GM18858 (cell line): ENCODE results near the gene PRG3.

Source experiments
- ATAC-seq: cut with Tn5 transposase; IDR thresholded peaks from one replicate; pipeline ENCODE4 v1.9.1; 2021; ENCODE audit not compliant: unreplicated experiment

PRG3 gene

GRCh38 chr11:57391539-57391938, 10.6 kb upstream of the PRG3 start:
- no peak for ATAC-seq

GRCh38 chr11:57391111-57391510, 10.2 kb upstream of the PRG3 start:
- no peak for ATAC-seq

DNA sequence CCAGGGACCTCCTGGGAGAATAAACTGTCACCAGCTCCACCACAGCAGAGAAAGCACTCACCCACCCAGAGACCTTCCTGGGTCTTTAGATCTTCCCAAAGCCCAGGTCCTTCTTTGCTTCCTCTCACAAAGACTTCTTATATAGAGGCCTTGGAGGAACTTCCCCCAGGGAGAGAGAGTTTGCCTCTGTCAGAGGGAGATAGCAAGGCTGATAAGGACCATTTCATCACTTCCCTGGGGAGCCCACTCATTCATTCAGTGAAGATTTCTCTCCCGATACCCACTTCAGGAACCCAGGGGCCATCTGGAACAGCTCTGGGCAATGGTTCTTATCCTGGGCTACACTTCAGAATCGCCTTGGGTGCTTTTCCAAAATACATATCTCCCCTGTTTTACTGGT, 9.6 kb upstream of the PRG3 start, which contains the start of gene PRG2:
Gene PRG2 (minus strand): TSS at position 116 of the 400 bp plus-strand sequence. CDS start 706 bp downstream, outside the sequence.
- ATAC-seq, result no peak

DNA sequence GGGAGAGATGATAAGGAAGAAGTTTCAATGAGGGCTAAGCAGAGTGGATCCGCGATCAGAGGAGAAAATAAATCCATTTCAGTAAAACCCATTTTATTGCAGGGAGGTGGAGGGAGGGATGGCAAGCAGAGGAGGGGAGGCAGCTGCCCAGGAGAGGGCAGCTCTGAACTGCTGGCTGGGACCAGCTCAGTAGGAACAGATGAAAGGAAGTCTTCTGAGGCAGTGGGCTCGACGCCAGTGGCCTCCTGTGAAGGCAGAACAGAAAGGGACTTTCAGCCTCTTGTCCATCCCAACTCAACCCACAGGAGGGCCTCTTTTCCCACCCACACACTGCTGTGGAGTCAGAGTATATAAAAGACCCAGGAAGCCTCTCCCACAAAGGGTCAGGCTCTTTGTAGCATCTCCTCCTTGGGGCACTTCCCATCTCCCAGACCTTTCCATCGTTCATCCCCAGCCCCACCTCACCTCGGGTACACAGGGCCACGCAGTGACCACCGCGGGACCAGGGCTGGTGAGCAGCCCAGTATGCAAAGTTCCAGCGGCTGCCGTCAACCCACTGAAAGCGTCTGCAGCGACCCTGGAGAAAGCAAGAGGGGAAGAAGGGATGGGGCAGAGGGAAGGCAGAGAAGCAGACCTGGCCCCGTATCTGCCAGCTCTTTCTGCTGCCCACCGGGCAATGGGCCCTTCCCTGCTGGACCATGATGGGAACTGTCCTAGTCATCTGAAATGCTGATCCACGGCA, 6.5 kb upstream of the PRG3 start:
- no peak for ATAC-seq

- no peak for ATAC-seq
These were observed 5.4 kb upstream of the PRG3 start for GRCh38 chr11:57386178-57386940.

DNA sequence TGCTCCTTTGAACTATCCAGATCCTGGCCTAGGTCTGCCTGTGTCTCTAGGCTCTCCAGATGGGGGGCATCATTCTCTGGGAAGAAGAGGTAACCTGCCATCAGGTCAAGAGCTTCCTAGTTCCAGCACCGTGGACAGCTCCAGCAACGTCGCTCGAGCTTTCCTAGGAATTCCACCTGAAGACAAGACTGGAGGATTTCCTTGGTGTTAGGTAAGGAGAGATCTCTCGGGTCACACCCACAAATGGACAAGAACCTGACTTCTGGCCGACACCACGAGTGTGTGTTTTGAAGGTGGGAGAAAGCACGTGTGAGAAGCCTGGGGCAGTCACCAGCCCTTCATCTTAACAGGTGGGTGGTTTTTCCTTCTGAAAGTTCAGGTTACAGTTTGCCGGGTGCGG, 1.2 kb downstream of the PRG3 start:
- ATAC-seq, result no peak

- no peak for ATAC-seq
These were observed 2.8 kb downstream of the PRG3 start for GRCh38 chr11:57378186-57378585.

DNA sequence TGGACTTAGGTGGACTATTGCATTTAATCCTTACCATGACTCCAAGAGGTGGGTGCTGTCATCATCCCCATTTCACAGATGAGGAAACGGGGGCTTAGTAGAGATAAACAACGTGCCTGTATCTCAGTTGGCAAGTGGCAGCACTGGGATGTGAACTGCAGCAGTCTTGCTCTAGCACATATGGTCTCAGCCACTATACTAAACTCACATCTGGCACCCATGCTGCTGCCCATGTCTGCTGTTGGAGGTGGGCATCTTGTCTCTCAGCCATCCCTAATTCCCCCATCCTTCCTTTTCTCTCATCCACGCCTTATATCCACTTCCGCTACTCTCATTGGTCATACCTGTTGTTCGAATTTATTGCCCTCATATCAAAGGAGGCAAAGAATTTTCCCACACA, 3.8 kb downstream of the PRG3 start:
- ATAC-seq, result no peak

- ATAC-seq, result no peak
These were observed 4.6 kb downstream of the PRG3 start for GRCh38 chr11:57376095-57377090.

- ATAC-seq, result no peak
These were observed 5.5 kb downstream of the PRG3 start for GRCh38 chr11:57375490-57375889.

GRCh38 chr11:57374966-57375365, 6.0 kb downstream of the PRG3 start:
- ATAC-seq, result no peak

GRCh38 chr11:57373146-57373545, 7.8 kb downstream of the PRG3 start:
- no peak for ATAC-seq

DNA sequence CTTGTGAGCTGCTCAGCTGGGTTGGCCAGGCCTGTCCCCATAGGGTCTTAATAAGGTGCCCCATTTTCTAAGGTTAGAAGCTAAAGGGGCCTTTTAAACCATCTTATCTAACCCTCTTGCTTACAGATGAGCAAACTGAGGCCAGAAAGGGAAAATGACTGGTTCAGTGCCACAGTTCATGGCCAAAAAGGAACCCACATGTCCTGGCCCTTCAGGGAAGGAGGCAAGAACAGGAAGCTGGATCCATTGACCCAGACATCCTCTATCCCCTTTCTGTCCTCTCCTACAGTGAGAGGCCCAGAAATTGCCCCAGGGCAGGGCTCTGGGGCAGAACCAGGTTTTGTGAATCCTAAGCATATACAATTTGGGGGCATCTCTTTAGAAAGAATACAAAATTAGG, 10.0 kb downstream of the PRG3 start:
- ATAC-seq, result no peak

DNA sequence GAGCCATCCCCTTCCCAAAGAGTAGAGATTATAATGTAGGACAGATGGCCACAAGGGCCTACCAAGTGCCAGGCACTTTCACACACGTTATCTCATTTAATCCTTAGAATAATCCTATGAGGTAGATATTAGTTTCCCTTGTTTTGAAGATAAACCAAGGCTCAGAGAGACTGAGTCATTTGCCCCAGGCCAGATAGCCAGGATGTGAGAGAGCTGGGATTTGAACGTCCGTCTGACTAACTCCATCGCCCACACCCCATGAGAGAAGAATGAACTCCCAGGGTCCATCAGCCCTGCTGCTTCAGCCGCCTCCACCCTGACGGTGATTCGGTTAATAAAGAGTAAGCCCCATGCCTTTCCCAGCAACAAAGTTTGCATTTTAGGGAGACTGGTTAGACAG, 10.7 kb downstream of the PRG3 start:
- no peak for ATAC-seq

DNA sequence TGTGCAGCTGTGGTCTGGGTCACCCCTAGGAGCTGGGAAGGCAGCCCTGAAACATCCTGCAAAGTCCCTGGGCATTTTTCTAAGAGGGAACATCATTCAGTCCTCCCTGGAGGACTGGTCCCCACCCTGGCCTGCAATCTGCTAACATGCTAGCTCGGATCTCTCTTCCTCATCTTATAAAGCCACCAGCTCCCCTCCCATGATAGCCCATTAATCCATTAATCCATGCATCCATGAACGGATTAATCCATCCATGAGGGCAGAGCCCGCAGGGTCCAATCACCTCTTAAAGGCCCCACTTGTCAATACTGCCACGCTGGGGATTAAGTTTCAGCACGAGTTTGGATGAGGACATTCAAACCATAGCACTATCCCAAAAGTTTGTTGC, 12.1 kb downstream of the PRG3 start:
- ATAC-seq, result no peak

GRCh38 chr11:57368106-57368844, 12.7 kb downstream of the PRG3 start:
- ATAC-seq, result no peak

DNA sequence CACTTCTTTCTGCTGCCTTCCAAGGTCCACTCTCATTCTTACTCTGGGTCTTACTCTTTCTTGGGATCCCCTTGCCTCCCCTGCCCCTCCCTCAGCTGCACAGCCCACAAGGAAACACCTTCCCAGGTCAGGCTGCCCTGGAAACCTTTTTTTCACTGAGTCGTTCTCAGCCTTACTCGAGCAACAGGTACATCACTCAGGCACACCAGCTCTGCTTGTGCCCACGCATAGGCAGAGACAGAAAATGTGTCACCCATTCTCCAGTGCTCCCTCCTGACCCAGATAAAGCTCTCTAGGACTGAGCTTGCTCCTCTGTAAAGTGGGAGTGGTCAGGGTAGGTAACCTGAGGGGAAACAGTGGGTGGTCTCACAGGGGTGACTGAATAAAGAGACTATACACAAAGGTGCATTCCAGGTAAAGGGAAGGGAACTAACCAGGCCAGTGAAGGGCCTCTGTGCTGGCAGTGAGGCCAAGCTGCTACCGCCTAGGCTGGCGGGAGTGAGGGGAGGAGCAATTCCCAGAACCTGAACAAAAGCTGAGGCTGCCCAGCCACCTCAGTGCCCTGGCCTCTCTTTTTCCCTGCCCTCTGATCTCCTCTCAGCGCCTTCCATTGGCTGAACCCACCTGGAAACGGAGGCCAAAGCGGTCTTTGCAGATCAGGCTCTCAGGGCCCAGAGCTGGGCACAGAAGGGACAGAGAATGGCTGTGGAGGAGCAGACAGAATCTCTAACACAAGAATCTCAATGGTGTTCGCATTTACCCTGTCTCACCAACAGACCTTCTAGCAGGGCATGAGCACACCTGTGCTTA, 15.9 kb downstream of the PRG3 start:
- no peak for ATAC-seq

DNA sequence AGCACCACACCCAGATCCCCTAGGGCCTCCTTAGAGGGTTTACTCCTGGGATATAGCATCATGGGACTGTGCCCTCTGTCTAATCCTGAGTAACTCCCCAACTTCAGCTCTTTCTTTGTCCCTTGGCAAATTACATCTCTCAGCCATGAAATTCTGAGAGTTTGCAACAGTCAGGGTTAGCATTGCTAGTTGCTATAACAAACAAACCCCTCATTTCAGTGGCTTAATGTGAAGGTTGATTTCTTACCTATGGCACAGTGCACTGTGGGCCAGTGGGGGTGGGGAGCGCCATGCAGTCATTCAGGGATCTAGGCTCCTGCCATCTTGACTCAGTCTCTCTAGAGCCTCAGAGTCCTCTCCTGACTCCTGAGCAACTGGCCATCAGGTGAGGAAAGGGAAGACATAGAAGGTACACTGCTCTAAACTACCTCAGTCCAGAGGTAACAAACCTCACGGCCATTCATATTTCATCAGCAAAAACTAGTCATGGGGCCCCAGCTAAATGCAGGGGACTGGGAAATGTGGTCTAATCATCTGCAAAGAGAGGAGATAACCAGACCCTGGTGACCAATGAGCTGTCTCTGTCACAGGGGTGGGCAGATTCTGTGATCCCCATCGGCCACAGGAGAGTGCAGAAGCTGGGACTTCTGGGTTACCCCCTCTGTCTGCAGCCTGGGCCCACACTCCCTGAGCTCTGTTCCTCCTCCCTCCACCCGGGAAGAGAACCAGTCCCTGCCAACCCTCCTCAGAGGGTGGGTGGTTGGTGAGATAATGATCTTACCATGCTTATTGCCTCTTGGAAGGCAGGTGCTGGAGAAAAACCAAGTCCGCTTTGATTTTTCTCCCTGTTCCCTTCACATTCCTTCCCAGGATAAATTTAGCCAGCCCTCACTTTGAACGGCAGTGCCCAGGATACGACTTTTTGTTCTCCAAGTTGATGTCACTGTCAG, 17.5 kb downstream of the PRG3 start:
- ATAC-seq, result no peak

DNA sequence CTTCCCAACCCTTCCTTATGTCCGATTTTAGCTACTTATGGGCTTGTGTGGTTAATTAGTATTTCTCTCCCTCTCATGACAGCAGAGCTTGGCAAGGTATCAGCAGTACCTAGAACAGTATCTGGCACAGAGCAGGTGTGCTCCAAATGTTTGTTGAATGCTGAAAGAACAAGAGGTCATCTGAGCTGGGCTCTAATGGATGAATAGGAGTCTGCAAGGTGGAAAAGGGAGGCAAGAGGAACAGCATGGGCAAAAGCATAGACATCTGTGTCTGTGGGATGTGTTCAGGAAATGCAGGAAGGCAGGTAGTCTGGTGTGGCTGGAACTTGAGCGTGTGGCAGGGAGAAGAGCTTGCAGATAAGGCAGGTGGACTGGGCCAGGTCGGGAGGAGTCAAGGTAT, 19.0 kb downstream of the PRG3 start:
- ATAC-seq, result no peak
